H1 (cell line): ENCODE measurements around the gene LRRC49. TPM values are rescaled to one million over a fixed set of nuclear protein-coding genes. Genes with fewer than 3 reads are reported as not detected.

Experiments used
- CTCF ChIA-PET: fragments of 300-600 bp; sonication (Branson Sonifier 250); formaldehyde crosslinking; loops from one replicate; lab custom pipeline; 2021; ENCODE audit not compliant: partially characterized antibody; lab: Charles Lee
- POLR2A ChIA-PET: fragments of 300-600 bp; sonication (Branson Sonifier 250); formaldehyde crosslinking; loops from one replicate; lab custom pipeline; 2021; ENCODE audit warnings: inconsistent platforms; ENCODE audit not compliant: partially characterized antibody; lab: Charles Lee
- DNase-seq, 2 experiments: peaks; one replicate each; pipeline versions ENCODE4 v3.0.0 to v3.0.0-alpha.2; 2010 to 2022; ENCODE audit warnings: low spot score in 2 of 2, low read depth in 1 of 2, mixed read lengths in 1 of 2
- FAIRE-seq: peaks from 2 replicates; lab custom pipeline; 2011; peaks lifted over from hg19 to GRCh38; lab: Jason Lieb, UNC
- H2AFZ ChIP-seq: 2 replicates; pipeline ENCODE4 v1.8.1; 2012; ENCODE audit warnings: low read length, inconsistent platforms
- H2AK5ac ChIP-seq: 2 replicates; pipeline ENCODE4 v1.6.1; 2013; ENCODE audit warnings: low read depth, low read length
- H2BK120ac ChIP-seq: replicated peaks from 2 replicates; pipeline ENCODE3; 2013; ENCODE audit warnings: low read depth, low read length, inconsistent platforms
- H2BK12ac ChIP-seq: 2 replicates; pipeline ENCODE4 v1.6.1; 2013; ENCODE audit warnings: low read depth, low read length
- H2BK15ac ChIP-seq: 2 replicates; pipeline ENCODE4 v1.6.1; 2013; ENCODE audit warnings: low read length
- H2BK20ac ChIP-seq: 2 replicates; pipeline ENCODE4 v1.6.1; 2013; ENCODE audit warnings: low read length
- H2BK5ac ChIP-seq: 2 replicates; pipeline ENCODE4 v1.6.1; 2013; ENCODE audit warnings: low read depth, low read length
- H3K14ac ChIP-seq: 2 replicates; pipeline ENCODE4 v1.6.1; 2013; ENCODE audit warnings: inconsistent platforms; ENCODE audit not compliant: insufficient read length
- H3K18ac ChIP-seq: 2 replicates; pipeline ENCODE4 v1.6.1; 2013; ENCODE audit warnings: low read length; ENCODE audit errors: extremely low read depth
- H3K23ac ChIP-seq: 2 replicates; pipeline ENCODE4 v1.6.1; 2013; ENCODE audit warnings: inconsistent platforms; ENCODE audit not compliant: insufficient read length
- H3K23me2 ChIP-seq: 2 replicates; pipeline ENCODE4 v1.6.1; 2013; ENCODE audit warnings: low read depth, low read length
- H3K27ac ChIP-seq: 2 replicates; pipeline ENCODE4 v1.6.1; 2011; ENCODE audit warnings: low read depth, low read length, inconsistent platforms
- H3K27me3 ChIP-seq, 4 experiments: replicated peaks in 1 of 4; 1 replicate in 1 of 4; 2 replicates in 3 of 4; pipeline versions ENCODE4 v1.6.1 to v1.8.1; 2011 to 2013; ENCODE audit warnings: low read length in 3 of 4, mild to moderate bottlenecking in 3 of 4, inconsistent platforms in 2 of 4, mixed read lengths in 2 of 4, moderate library complexity in 1 of 4; ENCODE audit not compliant: control insufficient read depth in 3 of 4, insufficient read depth in 3 of 4; ENCODE audit errors: extremely low read depth in 1 of 4
- H3K36me3 ChIP-seq, 4 experiments: 2 replicates each; pipeline versions ENCODE4 v1.6.1 to v1.8.1; 2011 to 2013; ENCODE audit warnings: mild to moderate bottlenecking in 4 of 4, low read length in 3 of 4, moderate library complexity in 2 of 4, control low read depth in 1 of 4, inconsistent platforms in 1 of 4; ENCODE audit not compliant: insufficient read depth in 4 of 4, control insufficient read depth in 2 of 4
- H3K4ac ChIP-seq: replicated peaks from 2 replicates; pipeline ENCODE3; 2013; ENCODE audit warnings: low read length, low read depth, mixed read lengths, inconsistent platforms; ENCODE audit not compliant: insufficient read length
- H3K4me1 ChIP-seq, 4 experiments: replicated peaks in 1 of 4; 1 replicate in 1 of 4; 2 replicates in 3 of 4; pipeline versions ENCODE4 v1.6.1 to v1.8.1; 2011 to 2013; ENCODE audit warnings: low read length in 3 of 4, inconsistent platforms in 2 of 4, mixed read lengths in 1 of 4; ENCODE audit not compliant: insufficient read depth in 4 of 4, control insufficient read depth in 3 of 4
- H3K4me2 ChIP-seq, 2 experiments: 2 replicates each; pipeline versions ENCODE4 v1.6.1 to v1.8.1; 2011 to 2013; ENCODE audit warnings: low read depth in 2 of 2, low read length in 2 of 2, control low read depth in 1 of 2, inconsistent platforms in 1 of 2, mild to moderate bottlenecking in 1 of 2; ENCODE audit not compliant: insufficient read depth in 1 of 2
- H3K4me3 ChIP-seq, 4 experiments: fragments of 200-600, 300-600 bp in 1 of 4; sonication (generic), shearing (Covaris generic), sonication (Bioruptor Twin) in 1 of 4; 2 replicates each; pipeline versions ENCODE4 v1.5.1 to v1.8.1; 2011 to 2016; ENCODE audit warnings: low read length in 4 of 4, low read depth in 3 of 4, control low read depth in 2 of 4, inconsistent platforms in 2 of 4, mild to moderate bottlenecking in 2 of 4, mixed read lengths in 1 of 4, moderate library complexity in 1 of 4; ENCODE audit not compliant: insufficient read depth in 2 of 4; ENCODE audit errors: extremely low read depth in 1 of 4
- H3K56ac ChIP-seq: replicated peaks from 2 replicates; pipeline ENCODE3; 2013; ENCODE audit warnings: low read depth, mild to moderate bottlenecking, mixed read lengths, low read length, inconsistent platforms; ENCODE audit not compliant: insufficient read length
- H3K79me1 ChIP-seq: 2 replicates; pipeline ENCODE4 v1.6.1; 2013; ENCODE audit warnings: low read depth, low read length, control low read depth
- H3K79me2 ChIP-seq, 2 experiments: 2 replicates each; pipeline versions ENCODE4 v1.6.1 to v1.8.1; 2012 to 2013; ENCODE audit warnings: low read length in 2 of 2, mild to moderate bottlenecking in 2 of 2, inconsistent platforms in 1 of 2; ENCODE audit not compliant: insufficient read depth in 2 of 2, control insufficient read depth in 1 of 2
- H3K9ac ChIP-seq, 4 experiments: replicated peaks in 1 of 4; 1 replicate in 1 of 4; 2 replicates in 3 of 4; pipeline versions ENCODE4 v1.6.1 to v1.8.1; 2011 to 2013; ENCODE audit warnings: low read depth in 3 of 4, low read length in 3 of 4, control low read depth in 2 of 4, mild to moderate bottlenecking in 2 of 4, moderate library complexity in 2 of 4, inconsistent platforms in 1 of 4; ENCODE audit errors: extremely low read depth in 1 of 4
- H3K9me3 ChIP-seq, 2 experiments: 2 replicates each; pipeline versions ENCODE4 v1.6.1 to v1.8.1; 2012 to 2013; ENCODE audit warnings: mild to moderate bottlenecking in 2 of 2, moderate library complexity in 2 of 2, control low read depth in 1 of 2, inconsistent platforms in 1 of 2, low read depth in 1 of 2, low read length in 1 of 2, mixed read lengths in 1 of 2; ENCODE audit not compliant: insufficient read depth in 2 of 2
- H4K20me1 ChIP-seq, 2 experiments: replicated peaks in 1 of 2; 2 replicates each; pipeline versions ENCODE3 to v1.8.1; 2011 to 2013; ENCODE audit warnings: inconsistent platforms in 2 of 2, low read length in 2 of 2, mild to moderate bottlenecking in 1 of 2; ENCODE audit not compliant: insufficient read depth in 2 of 2, control insufficient read depth in 1 of 2
- H4K5ac ChIP-seq: 2 replicates; pipeline ENCODE4 v1.6.1; 2013; ENCODE audit warnings: low read length, low read depth, mixed read lengths, inconsistent platforms; ENCODE audit not compliant: insufficient read length
- H4K8ac ChIP-seq: 2 replicates; pipeline ENCODE4 v1.8.0; 2013; ENCODE audit warnings: mild to moderate bottlenecking, moderate library complexity, low read length, inconsistent platforms; ENCODE audit not compliant: insufficient read depth; ENCODE audit errors: extremely low read depth
- H4K91ac ChIP-seq: replicated peaks from 2 replicates; pipeline ENCODE3; 2013; ENCODE audit warnings: low read length, mixed read lengths, inconsistent platforms; ENCODE audit not compliant: insufficient read length
- ATF3 ChIP-seq: IDR thresholded peaks from 2 replicates; pipeline ENCODE4 v1.6.1; 2011; ENCODE audit warnings: low read depth, mild to moderate bottlenecking, low read length; ENCODE audit not compliant: insufficient read depth
- BRCA1 ChIP-seq: IDR thresholded peaks from 2 replicates; pipeline ENCODE4 v1.6.1; 2012; ENCODE audit warnings: low read depth, low read length, improper control_type of control experiment
- CTCF ChIP-seq, 3 experiments: IDR thresholded peaks; 1 replicate in 2 of 3; 2 replicates in 1 of 3; pipeline versions ENCODE4 v1.5.1 to v1.6.1; 2011; ENCODE audit warnings: low read length in 3 of 3, mild to moderate bottlenecking in 3 of 3, inconsistent platforms in 2 of 3, low read depth in 1 of 3, moderate library complexity in 1 of 3; ENCODE audit not compliant: insufficient read depth in 1 of 3; ENCODE audit errors: control extremely low read depth in 1 of 3
- EP300 ChIP-seq, 2 experiments: IDR thresholded peaks; 1 replicate in 1 of 2; 2 replicates in 1 of 2; pipeline ENCODE4 v1.6.1; 2011 to 2012; ENCODE audit warnings: low read depth in 2 of 2, low read length in 2 of 2, mild to moderate bottlenecking in 2 of 2, borderline replicate concordance in 1 of 2, inconsistent platforms in 1 of 2, moderate library complexity in 1 of 2
- KDM1A ChIP-seq: fragments of 200-600, 300-600 bp; sonication (generic); IDR thresholded peaks from 2 replicates; pipeline ENCODE4 v1.7.1; 2016; ENCODE audit warnings: mild to moderate bottlenecking, low read length, borderline replicate concordance
- KDM4A ChIP-seq: IDR thresholded peaks from one replicate; pipeline ENCODE4 v1.7.1; 2012; ENCODE audit warnings: low read depth, mild to moderate bottlenecking, moderate library complexity, low read length, inconsistent platforms; ENCODE audit not compliant: severe bottlenecking
- POLR2A ChIP-seq, 2 experiments: IDR thresholded peaks; 1 replicate in 1 of 2; 2 replicates in 1 of 2; pipeline ENCODE4 v1.6.1; 2011; ENCODE audit warnings: low read depth in 2 of 2, low read length in 2 of 2, mild to moderate bottlenecking in 2 of 2; ENCODE audit errors: control extremely low read depth in 1 of 2
- RBBP5 ChIP-seq: IDR thresholded peaks from 2 replicates; pipeline ENCODE4 v1.7.1; 2012; ENCODE audit warnings: low read depth, mild to moderate bottlenecking, inconsistent platforms, low read length, moderate library complexity, borderline replicate concordance
- RFX5 ChIP-seq: IDR thresholded peaks from 2 replicates; pipeline ENCODE4 v1.6.1; 2011; ENCODE audit warnings: low read depth, low read length, improper control_type of control experiment, borderline replicate concordance
- RNF2 ChIP-seq: fragments of 200-900, 300-1000 bp; sonication (generic); IDR thresholded peaks from 2 replicates; pipeline ENCODE4 v1.7.1; 2016; ENCODE audit warnings: borderline replicate concordance, low read depth, mild to moderate bottlenecking, antibody characterized with exemption, low read length; ENCODE audit not compliant: poor library complexity, severe bottlenecking; ENCODE audit errors: missing control alignments
- YY1 ChIP-seq: IDR thresholded peaks from 2 replicates; pipeline ENCODE4 v1.6.1; 2011; ENCODE audit warnings: low read depth, mild to moderate bottlenecking, low read length
- WGBS, 2 experiments: shearing (Covaris generic) in 1 of 2; methylation state at CpG; one replicate each; pipeline versions ENCODE4 v1.1.6 to v1.1.7; 2013 to 2015; ENCODE audit warnings: low lambda C conversion rate in 2 of 2, mixed read lengths in 2 of 2, inconsistent platforms in 1 of 2, low coverage in 1 of 2, missing lambda C conversion rate in 1 of 2; ENCODE audit not compliant: insufficient replicate concordance in 2 of 2, insufficient coverage in 1 of 2, insufficient read length in 1 of 2; ENCODE audit errors: extremely low coverage in 1 of 2, missing lambda C conversion rate in 1 of 2; 5-methylcytosine and 5-hydroxymethylcytosine counted together
- polyA plus RNA-seq, 7 experiments: library from polyadenylated mRNA; depleted of rRNA in 3 of 7; stranded (reverse) in 5 of 7; unstranded in 2 of 7; fragments of >200 nt in 5 of 7; fragments of 200-250 nt in 2 of 7; gene quantifications; 1 replicate in 5 of 7; 2 replicates in 1 of 7; 4 replicates in 1 of 7; pipeline versions ENCODE4 v1.2.1 to v1.2.3, GENCODE V29; 2011 to 2013; ENCODE audit warnings: missing spikeins in 2 of 7, mixed read lengths in 2 of 7
- total RNA-seq: library from RNA; stranded (reverse); fragmentation: NEBNext Ultra II Directional; extraction: Animal tissue kit (Norgen Biotek cat#: 25700); gene quantifications from 2 replicates; pipeline ENCODE4 v1.2.1, GENCODE V29; 2021

Gene LRRC49
- total and polyA plus RNA-seq, 2 of the 8 experiments (the other 6 are each of a cell fraction or from before 2014, with no cell fraction given) = 5.0 to 10.4 TPM

DNA sequence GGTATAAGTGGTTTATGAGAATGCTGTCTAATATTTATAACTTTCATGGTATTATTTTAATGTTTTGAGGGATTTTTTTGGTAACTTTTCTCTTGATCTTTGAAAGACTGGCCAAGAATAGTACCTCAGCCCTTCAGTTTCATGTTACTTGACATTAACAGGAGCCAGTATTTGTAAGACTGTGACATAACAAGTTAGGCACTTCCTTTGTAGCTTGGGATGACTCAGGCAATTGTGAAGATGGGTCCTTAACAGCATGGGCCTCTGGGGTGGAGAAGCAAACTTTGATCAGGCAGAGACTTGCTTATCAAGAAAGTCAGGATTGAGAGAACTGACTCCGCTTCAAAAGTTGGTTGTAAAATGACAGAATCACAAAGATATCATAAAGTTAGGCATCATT lies 9.5 kb downstream of the LRRC49 start:
- Histone ChIP-seq H3K9me3 (no peaks in the 10 kb centered on the region), H3K56ac (no peak overlapping the region), H4K91ac (no peak overlapping the region), H3K36me3 (no peaks in the 10 kb centered on the region), H2AFZ (no peak overlapping the region), H3K23me2 (no peaks in the 10 kb centered on the region), H3K4me1 (peaks cover 0 to 3% (median 0%) of the 10 kb centered on the region in 4 experiments; a peak in 1 of 7 replicates), H3K9ac (no peak overlapping the region), H3K4ac (no peak overlapping the region), H2BK20ac (no peak overlapping the region), H3K79me1 (no peaks in the 10 kb centered on the region), H3K27me3 (no peaks in the 10 kb centered on the region), H2AK5ac (no peak overlapping the region), H2BK12ac (no peak overlapping the region), H4K8ac (no peak overlapping the region), H4K20me1 (no peaks in the 10 kb centered on the region), H4K5ac (no peak overlapping the region), H3K4me3 (no peak overlapping the region), H2BK120ac (no peak overlapping the region), H3K14ac (no peak overlapping the region), H3K23ac (no peak overlapping the region), H3K27ac (no peak overlapping the region), H3K18ac (no peak overlapping the region), H3K4me2 (no peak overlapping the region), H2BK5ac (no peak overlapping the region), H2BK15ac (no peak overlapping the region), H3K79me2 (no peaks in the 10 kb centered on the region)
- 94% methylated on average over 1 of the region's 1 CpG; no CpG with 5 or more reads in 1 of the 2 experiments for WGBS, 2 experiments
- POLR2A ChIA-PET = no interaction called here
- FAIRE-seq (no peak), DNase-seq (no peak)
- CTCF ChIA-PET = no interaction called here
- no peak for TF ChIP-seq BRCA1
- no peak for TF ChIP-seq RNF2
- TF ChIP-seq POLR2A (IDR thresholded peaks at IDR 0.05; ENCODE audit: control extremely low read depth in 1 of 2, low read depth in 2 of 2, low read length in 2 of 2) = no peak
- no peak for TF ChIP-seq KDM1A
- TF ChIP-seq RFX5 = no peak
- no peak for TF ChIP-seq EP300 (IDR thresholded peaks at IDR 0.05; ENCODE audit: borderline replicate concordance in 1 of 2, low read depth in 2 of 2, low read length in 2 of 2)
- TF ChIP-seq RBBP5 = no peak
- TF ChIP-seq ATF3 = no peak
- no peak for TF ChIP-seq KDM4A
- TF ChIP-seq YY1 = no peak
- TF ChIP-seq CTCF (IDR thresholded peaks at IDR 0.05; ENCODE audit: control extremely low read depth in 1 of 3, insufficient read depth in 1 of 3, low read depth in 1 of 3, low read length in 3 of 3) = no peak
